Measurements from ENCODE around the gene ADGRL3.

Gene ADGRL3

DNA sequence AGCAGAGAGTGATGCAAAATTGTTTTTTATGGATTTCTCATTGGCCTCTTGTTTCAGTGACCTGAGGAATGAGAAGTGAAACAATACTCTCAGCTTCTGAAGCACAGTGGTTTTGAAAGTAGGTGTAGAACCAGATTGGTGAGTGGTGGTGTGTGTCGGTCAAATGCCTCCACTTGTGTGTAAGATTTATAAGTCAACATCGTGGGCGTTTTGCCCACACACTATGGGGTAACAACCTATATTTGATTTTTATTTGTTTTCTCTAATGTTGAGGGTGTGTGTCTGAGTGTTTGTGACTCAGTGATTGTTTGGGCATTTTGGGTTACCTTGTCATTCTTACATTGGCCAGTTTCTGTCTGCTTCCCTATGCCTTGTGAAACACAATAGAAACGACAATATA lies 23.3 kb downstream of the ADGRL3 start:
- H3K4me1 ChIP-seq (ENCODE audit: control insufficient read depth, insufficient read depth, low read length), result 0 out of 2 replicates have a peak, but pooled peaks cover 2% of the 10 kb centered on the region
- ChIA-PET POLR2A (no interaction called here), CTCF (no interaction called here)
- TF ChIP-seq ZFHX2 (tag by site-specific recombination; conservative IDR thresholded peaks at IDR 0.05), result peak; percentile 75
- TF ChIP-seq ZNF571 (tag by site-specific recombination; IDR thresholded peaks at IDR 0.05), result no peak
- peak; percentile 59; the same call in 1 of the 2 replicates for TF ChIP-seq EGR2 (tag by site-specific recombination; IDR thresholded peaks at IDR 0.05; ENCODE audit: low read depth)
- H3K9me3 ChIP-seq (ENCODE audit: control insufficient read depth, insufficient read depth, low read depth, low read length), result no peaks in the 10 kb centered on the region
- H3K36me3 ChIP-seq (ENCODE audit: control insufficient read depth in 2 of 2, insufficient read depth in 1 of 2, low read length in 2 of 2), result no peaks in the 10 kb centered on the region
- no peak overlapping the region for H3K4me3 ChIP-seq (ENCODE audit: low read depth, low read length)
- no peak overlapping the region for H3K27ac ChIP-seq (ENCODE audit: extremely low read depth, low read depth, low read length)

DNA sequence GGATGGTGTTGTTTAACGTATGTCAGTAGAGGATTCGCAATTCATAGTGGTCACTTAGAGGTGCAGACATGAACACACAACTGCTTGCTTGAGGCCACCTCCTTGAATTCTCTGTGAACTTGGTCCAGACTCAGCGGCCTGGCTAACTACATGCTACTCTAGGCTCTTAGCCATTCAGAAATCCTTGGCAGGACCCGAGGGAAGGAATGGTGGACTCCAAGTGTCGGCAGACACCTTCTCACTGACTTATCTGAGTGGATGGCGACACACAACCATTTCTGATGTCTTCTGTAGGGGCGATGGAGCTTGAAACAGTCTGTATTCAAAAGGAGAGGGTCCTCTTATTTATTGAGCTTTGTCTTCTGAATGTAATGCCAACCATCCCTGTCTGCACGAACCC lies 24.4 kb downstream of the ADGRL3 start:
- H3K36me3 ChIP-seq (ENCODE audit: control insufficient read depth in 2 of 2, insufficient read depth in 1 of 2, low read length in 2 of 2), result no peaks in the 10 kb centered on the region
- TF ChIP-seq, protein P1, sequence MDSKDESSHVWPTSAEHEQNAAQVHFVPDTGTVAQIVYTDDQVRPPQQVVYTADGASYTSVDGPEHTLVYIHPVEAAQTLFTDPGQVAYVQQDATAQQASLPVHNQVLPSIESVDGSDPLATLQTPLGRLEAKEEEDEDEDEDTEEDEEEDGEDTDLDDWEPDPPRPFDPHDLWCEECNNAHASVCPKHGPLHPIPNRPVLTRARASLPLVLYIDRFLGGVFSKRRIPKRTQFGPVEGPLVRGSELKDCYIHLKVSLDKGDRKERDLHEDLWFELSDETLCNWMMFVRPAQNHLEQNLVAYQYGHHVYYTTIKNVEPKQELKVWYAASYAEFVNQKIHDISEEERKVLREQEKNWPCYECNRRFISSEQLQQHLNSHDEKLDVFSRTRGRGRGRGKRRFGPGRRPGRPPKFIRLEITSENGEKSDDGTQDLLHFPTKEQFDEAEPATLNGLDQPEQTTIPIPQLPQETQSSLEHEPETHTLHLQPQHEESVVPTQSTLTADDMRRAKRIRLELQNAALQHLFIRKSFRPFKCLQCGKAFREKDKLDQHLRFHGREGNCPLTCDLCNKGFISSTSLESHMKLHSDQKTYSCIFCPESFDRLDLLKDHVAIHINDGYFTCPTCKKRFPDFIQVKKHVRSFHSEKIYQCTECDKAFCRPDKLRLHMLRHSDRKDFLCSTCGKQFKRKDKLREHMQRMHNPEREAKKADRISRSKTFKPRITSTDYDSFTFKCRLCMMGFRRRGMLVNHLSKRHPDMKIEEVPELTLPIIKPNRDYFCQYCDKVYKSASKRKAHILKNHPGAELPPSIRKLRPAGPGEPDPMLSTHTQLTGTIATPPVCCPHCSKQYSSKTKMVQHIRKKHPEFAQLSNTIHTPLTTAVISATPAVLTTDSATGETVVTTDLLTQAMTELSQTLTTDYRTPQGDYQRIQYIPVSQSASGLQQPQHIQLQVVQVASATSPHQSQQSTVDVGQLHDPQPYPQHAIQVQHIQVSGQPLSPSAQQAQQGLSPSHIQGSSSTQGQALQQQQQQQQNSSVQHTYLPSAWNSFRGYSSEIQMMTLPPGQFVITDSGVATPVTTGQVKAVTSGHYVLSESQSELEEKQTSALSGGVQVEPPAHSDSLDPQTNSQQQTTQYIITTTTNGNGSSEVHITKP (tag by site-specific recombination; IDR thresholded peaks at IDR 0.05), result no peak
- TF ChIP-seq ZFP41 (tag by site-specific recombination; IDR thresholded peaks at IDR 0.05; ENCODE audit: borderline replicate concordance), result no peak
- TF ChIP-seq ZNF768 (tag by site-specific recombination; IDR thresholded peaks at IDR 0.05), result no peak
- no peak for TF ChIP-seq KLF7 (tag by site-specific recombination; IDR thresholded peaks at IDR 0.05; ENCODE audit: borderline replicate concordance)
- TF ChIP-seq HOXC10 (CRISPR knock-in tag; IDR thresholded peaks at IDR 0.05), result no peak
- no peak for TF ChIP-seq ZNF510 (tag by site-specific recombination; IDR thresholded peaks at IDR 0.05; ENCODE audit: insufficient replicate concordance)
- 0 out of 2 replicates have a peak, but pooled peaks cover 2% of the 10 kb centered on the region for H3K4me1 ChIP-seq (ENCODE audit: control insufficient read depth, insufficient read depth, low read length)
- POLR2A ChIA-PET, result no interaction called here
- H3K27ac ChIP-seq (ENCODE audit: extremely low read depth, low read depth, low read length), result no peak overlapping the region
- no peaks in the 10 kb centered on the region for H3K9me3 ChIP-seq (ENCODE audit: control insufficient read depth, insufficient read depth, low read depth, low read length)
- H3K4me3 ChIP-seq (ENCODE audit: low read depth, low read length), result no peak overlapping the region
- CTCF ChIA-PET, result no interaction called here

DNA sequence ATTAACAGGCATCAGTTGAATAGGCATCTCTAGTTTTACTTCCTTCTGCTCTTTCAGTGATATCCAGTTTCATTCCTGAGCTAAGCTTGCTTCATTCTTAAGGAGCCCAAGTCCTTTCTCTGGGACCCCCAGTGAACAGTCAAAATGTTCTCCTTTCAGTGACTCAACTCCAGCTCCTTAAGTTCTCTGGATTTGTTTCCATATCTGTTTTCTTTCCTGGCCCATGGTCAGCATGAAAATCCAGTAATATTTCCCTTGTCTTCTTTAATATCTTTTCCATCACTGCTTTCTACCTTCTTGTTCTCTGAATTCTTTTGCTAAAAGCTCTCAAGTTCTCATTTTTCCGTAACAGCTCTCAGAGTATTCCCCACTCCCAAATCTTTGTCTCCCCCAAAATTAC lies 25.5 kb downstream of the ADGRL3 start:
- 0 out of 2 replicates have a peak, but pooled peaks cover 2% of the 10 kb centered on the region for H3K4me1 ChIP-seq (ENCODE audit: control insufficient read depth, insufficient read depth, low read length)
- H3K4me3 ChIP-seq (ENCODE audit: low read depth, low read length), result no peak overlapping the region
- POLR2A ChIA-PET, result interaction anchor here (1.0 kb wide), 1 partner anchor 17 kb away, joined by 3 read pairs; no protein-coding TSS in a partner anchor
- no peak overlapping the region for H3K27ac ChIP-seq (ENCODE audit: extremely low read depth, low read depth, low read length)
- CTCF ChIA-PET, result no interaction called here
- TF ChIP-seq KLF16 (tag by site-specific recombination; IDR thresholded peaks at IDR 0.05), result no peak
- TF ChIP-seq, protein P2, sequence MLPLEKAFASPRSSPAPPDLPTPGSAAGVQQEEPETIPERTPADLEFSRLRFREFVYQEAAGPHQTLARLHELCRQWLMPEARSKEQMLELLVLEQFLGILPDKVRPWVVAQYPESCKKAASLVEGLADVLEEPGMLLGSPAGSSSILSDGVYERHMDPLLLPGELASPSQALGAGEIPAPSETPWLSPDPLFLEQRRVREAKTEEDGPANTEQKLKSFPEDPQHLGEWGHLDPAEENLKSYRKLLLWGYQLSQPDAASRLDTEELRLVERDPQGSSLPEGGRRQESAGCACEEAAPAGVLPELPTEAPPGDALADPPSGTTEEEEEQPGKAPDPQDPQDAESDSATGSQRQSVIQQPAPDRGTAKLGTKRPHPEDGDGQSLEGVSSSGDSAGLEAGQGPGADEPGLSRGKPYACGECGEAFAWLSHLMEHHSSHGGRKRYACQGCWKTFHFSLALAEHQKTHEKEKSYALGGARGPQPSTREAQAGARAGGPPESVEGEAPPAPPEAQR (tag by site-specific recombination; IDR thresholded peaks at IDR 0.05), result no peak
- TF ChIP-seq, protein P3, sequence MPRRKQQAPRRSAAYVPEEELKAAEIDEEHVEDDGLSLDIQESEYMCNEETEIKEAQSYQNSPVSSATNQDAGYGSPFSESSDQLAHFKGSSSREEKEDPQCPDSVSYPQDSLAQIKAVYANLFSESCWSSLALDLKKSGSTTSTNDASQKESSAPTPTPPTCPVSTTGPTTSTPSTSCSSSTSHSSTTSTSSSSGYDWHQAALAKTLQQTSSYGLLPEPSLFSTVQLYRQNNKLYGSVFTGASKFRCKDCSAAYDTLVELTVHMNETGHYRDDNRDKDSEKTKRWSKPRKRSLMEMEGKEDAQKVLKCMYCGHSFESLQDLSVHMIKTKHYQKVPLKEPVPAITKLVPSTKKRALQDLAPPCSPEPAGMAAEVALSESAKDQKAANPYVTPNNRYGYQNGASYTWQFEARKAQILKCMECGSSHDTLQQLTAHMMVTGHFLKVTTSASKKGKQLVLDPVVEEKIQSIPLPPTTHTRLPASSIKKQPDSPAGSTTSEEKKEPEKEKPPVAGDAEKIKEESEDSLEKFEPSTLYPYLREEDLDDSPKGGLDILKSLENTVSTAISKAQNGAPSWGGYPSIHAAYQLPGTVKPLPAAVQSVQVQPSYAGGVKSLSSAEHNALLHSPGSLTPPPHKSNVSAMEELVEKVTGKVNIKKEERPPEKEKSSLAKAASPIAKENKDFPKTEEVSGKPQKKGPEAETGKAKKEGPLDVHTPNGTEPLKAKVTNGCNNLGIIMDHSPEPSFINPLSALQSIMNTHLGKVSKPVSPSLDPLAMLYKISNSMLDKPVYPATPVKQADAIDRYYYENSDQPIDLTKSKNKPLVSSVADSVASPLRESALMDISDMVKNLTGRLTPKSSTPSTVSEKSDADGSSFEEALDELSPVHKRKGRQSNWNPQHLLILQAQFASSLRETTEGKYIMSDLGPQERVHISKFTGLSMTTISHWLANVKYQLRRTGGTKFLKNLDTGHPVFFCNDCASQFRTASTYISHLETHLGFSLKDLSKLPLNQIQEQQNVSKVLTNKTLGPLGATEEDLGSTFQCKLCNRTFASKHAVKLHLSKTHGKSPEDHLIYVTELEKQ (tag by site-specific recombination; IDR thresholded peaks at IDR 0.05; ENCODE audit: borderline replicate concordance), result no peak
- H3K36me3 ChIP-seq (ENCODE audit: control insufficient read depth in 2 of 2, insufficient read depth in 1 of 2, low read length in 2 of 2), result no peaks in the 10 kb centered on the region
- H3K9me3 ChIP-seq (ENCODE audit: control insufficient read depth, insufficient read depth, low read depth, low read length), result no peaks in the 10 kb centered on the region

Measured in HEK293 (cell line).